ENCODE data around the gene RARG.
"Not testable (repeated sequence)": the region's sequence is repeated elsewhere in the genome, so short reads cannot be mapped to it uniquely, and the experiment has no call there.

Gene RARG

GRCh38 chr12:53166837-53167236 is 65.2 kb downstream of the RARG start:
- DNase-seq, result no peak

GRCh38 chr12:53163008-53163407 is 69.0 kb downstream of the RARG start:
- DNase-seq, result not testable (repeated sequence)

- DNase-seq, result no peak
Observed at GRCh38 chr12:53161119-53161911, 70.7 kb downstream of the RARG start.

- DNase-seq, result no peak
Observed at GRCh38 chr12:53160673-53161072, 71.3 kb downstream of the RARG start.

Data from NCI-H526 (cell line).